ENCODE measurements around the gene JAKMIP2.
A peak's percentile ranks its signal among the peaks of the same experiment; 100 is the strongest.

The JAKMIP2 gene

GRCh38 chr5:147693233-147693632 lies 89.3 kb downstream of the JAKMIP2 start:
- DNase-seq: no peak

- DNase-seq: no peak
Observed at GRCh38 chr5:147691130-147691529, 91.4 kb downstream of the JAKMIP2 start.

GRCh38 chr5:147690595-147690994 lies 91.9 kb downstream of the JAKMIP2 start:
- no peak for DNase-seq

- no peak for DNase-seq
Observed at GRCh38 chr5:147689426-147689825, 93.1 kb downstream of the JAKMIP2 start.

GRCh38 chr5:147688656-147689356 lies 93.7 kb downstream of the JAKMIP2 start:
- DNase-seq: no peak

GRCh38 chr5:147687118-147687517 lies 95.4 kb downstream of the JAKMIP2 start:
- DNase-seq: no peak

- no peak for DNase-seq
Observed at GRCh38 chr5:147686421-147686820, 96.1 kb downstream of the JAKMIP2 start.

- DNase-seq: no peak
Observed at GRCh38 chr5:147685993-147686392, 96.5 kb downstream of the JAKMIP2 start.

- DNase-seq: peak; percentile 2
Observed at GRCh38 chr5:147675168-147675567, 107.4 kb downstream of the JAKMIP2 start.

GRCh38 chr5:147674411-147674810 lies 108.1 kb downstream of the JAKMIP2 start:
- DNase-seq: no peak

GRCh38 chr5:147673791-147674190 lies 108.7 kb downstream of the JAKMIP2 start:
- no peak for DNase-seq

- no peak for DNase-seq
Observed at GRCh38 chr5:147673266-147673665, 109.3 kb downstream of the JAKMIP2 start.

- DNase-seq: no peak
Observed at GRCh38 chr5:147671365-147671764, 111.2 kb downstream of the JAKMIP2 start.

- DNase-seq: no peak
Observed at GRCh38 chr5:147670815-147671214, 111.7 kb downstream of the JAKMIP2 start.

GRCh38 chr5:147669169-147669869 lies 113.2 kb downstream of the JAKMIP2 start:
- no peak for DNase-seq

GRCh38 chr5:147668385-147668784 lies 114.1 kb downstream of the JAKMIP2 start:
- no peak for DNase-seq

- no peak for DNase-seq
Observed at GRCh38 chr5:147667363-147667762, 115.2 kb downstream of the JAKMIP2 start.

- no peak for DNase-seq
Observed at GRCh38 chr5:147666419-147666818, 116.1 kb downstream of the JAKMIP2 start.

- DNase-seq: no peak
Observed at GRCh38 chr5:147661541-147661940, 121.0 kb downstream of the JAKMIP2 start.

- DNase-seq: no peak
Observed at GRCh38 chr5:147659166-147659929, 123.2 kb downstream of the JAKMIP2 start.

- peak; percentile 47 for DNase-seq
Observed at GRCh38 chr5:147658293-147658932, 124.1 kb downstream of the JAKMIP2 start.

- DNase-seq: no peak
Observed at GRCh38 chr5:147648597-147648996, 133.9 kb downstream of the JAKMIP2 start.

- DNase-seq: no peak
Observed at GRCh38 chr5:147645197-147645596, 137.3 kb downstream of the JAKMIP2 start.
